Daoy (cell line): Measurements from ENCODE around the gene AK5. TPM values are rescaled to one million over a fixed set of nuclear protein-coding genes. Genes with fewer than 3 reads are reported as not detected.

ENCODE experiments used
- DNase-seq: peaks from one replicate; pipeline ENCODE4 v3.0.0-alpha.2; 2015; ENCODE audit warnings: low read depth
- total RNA-seq: library from RNA; depleted of rRNA; stranded (reverse); fragments of >200 nt; shearing (Covaris generic); gene quantifications from 2 replicates; pipeline ENCODE4 v1.2.3, GENCODE V29; 2014

The AK5 gene
- total RNA-seq, 1 experiment from 2014 or later: 38.6 TPM

GRCh38 chr1:77540501-77541161 lies 258.8 kb downstream of the AK5 start:
- DNase-seq: peak; percentile 94

GRCh38 chr1:77541162-77541545 lies 259.3 kb downstream of the AK5 start:
- DNase-seq: no peak

GRCh38 chr1:77542813-77543420 lies 261.1 kb downstream of the AK5 start:
- DNase-seq: no peak

- DNase-seq: peak; percentile 43
These were observed 262.1 kb downstream of the AK5 start for GRCh38 chr1:77543822-77544448.

DNA sequence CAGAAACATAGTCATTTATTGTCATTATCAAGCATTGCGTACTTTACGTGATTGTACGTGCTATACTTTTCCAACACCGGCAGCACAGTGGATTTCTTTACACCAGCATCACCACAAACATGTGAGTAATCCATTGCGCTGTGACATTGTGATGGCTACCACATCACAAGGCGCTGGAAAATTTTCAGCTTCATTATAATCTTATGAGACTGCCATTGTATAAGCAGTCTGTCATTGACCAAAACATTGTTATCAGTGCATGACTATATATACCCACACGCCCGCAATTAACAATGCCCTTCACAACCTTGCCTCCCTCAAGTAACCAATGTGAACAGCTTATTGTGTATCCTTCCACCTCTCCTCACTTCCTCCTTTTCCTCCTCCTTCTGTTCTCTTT lies 263.0 kb downstream of the AK5 start:
- DNase-seq: peak; percentile 44

- DNase-seq: peak; percentile 76
These were observed 264.2 kb downstream of the AK5 start for GRCh38 chr1:77545970-77546369.

- no peak for DNase-seq
These were observed 265.1 kb downstream of the AK5 start for GRCh38 chr1:77546890-77547289.

- no peak for DNase-seq
These were observed 266.5 kb downstream of the AK5 start for GRCh38 chr1:77548285-77548684.

- no peak for DNase-seq
These were observed 268.3 kb downstream of the AK5 start for GRCh38 chr1:77550135-77550534.

DNA sequence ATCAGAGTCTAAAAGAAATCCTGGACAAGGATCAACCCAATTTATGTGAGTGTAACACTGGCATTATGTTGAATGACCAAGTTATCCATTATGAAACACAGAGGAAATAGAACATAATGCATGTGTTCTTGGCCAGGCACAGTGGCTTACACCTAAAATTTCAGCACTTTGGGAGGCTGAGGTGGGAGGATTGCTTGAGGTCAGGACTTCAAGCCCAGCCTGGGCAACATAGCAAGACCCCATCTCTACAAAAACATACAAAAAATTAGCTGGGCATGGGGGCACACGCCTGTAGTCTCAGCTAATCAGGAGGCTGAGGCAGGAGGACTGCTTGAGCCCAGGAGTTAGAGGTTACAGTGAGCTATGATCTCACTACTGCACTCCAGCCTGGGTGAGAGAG lies 270.8 kb downstream of the AK5 start:
- no peak for DNase-seq

DNA sequence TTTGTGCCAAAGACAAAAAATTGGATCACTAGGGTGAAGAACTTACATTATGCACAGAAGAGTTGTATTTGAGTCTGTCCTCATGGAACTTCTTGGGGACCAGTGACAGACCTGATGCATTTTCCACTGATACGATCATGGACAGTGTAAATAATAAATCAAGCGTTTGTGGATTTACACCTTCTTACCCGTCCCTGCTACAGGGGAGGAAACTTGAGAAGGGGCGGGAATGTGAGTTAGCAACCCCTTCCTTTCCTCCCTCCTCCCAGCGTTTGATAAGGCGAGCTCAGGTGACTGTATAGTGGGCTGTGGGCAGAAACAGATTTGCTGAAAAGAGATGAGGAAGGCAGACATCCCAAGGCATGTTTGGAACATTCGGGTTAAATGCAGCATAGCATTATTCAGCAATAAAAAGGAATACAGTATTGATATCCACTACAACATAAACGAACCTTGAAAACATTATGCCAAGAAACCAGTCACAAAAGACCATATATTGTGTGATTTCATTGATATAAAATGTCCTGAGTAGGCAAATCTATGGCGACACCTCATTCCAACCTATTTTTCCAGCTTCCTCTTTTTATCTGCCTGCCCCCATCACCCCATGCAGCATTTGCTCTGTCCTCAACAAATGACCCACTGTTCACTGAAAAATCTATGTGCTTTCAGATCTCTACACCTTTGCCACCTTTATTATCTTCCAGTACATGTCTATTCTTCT lies 271.9 kb downstream of the AK5 start:
- DNase-seq: no peak

DNA sequence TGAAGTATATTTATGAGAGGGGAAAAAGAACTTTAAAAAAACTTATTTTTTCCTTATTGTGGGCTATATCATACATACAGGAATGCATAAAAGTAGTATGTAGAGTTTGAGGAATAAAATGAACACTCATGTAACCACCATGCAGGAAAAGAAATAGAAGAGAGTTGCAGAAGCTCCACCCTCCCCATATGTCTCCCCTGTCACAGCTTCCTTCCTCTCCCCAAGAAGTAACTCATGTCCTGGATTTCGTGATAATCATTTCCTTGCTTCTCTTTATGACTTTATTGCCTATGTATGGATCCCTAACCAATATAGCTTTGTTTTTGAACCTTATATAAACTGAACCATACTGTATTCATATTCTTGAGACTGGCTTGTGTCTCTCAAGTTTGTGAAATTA lies 274.2 kb downstream of the AK5 start:
- no peak for DNase-seq

DNA sequence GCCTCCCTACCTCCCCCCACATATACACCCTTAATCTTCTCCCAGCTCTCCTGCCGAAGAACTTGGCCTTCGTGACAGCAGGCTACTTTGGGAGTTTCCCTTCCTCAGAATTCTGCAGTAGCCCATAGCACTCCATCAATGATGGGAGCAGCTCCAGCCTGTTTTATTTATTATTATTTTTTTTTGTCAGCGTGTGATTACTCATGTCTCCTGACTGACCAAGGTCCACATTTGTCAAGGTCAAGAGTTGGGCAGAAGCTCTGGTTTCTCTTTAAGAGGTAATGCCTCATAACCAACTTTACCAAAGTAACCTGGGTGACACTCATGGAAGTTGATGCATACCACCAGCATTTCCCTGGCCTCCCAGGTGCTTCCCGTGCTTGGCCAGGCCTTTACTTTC lies 275.2 kb downstream of the AK5 start:
- no peak for DNase-seq

DNA sequence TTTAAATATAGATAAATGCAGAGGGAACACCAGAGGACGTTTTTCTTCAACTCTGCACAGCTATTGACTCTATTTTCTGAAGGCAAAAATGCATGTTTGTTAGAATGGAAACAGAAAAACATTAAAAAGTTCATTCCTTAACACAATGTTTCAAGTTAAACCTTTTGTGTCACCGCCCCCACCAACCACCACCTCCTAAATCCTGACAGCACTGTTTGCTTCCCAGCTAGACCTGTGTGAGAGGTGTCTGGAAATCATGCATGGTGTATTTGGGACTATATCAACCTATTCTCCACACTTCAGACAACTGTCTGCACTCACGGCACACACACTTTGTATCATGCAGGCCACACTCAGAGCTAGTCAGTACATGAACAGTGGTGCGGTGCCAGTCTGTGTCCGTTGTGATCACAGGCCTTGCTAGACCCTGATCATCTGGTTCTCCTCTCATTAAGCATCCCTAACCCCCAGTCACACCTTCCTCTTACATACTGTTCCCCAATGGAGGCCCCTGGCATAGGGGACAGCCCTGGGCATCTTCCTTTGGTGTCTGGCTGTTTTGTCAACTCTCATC lies 276.9 kb downstream of the AK5 start:
- no peak for DNase-seq

GRCh38 chr1:77560741-77561140 lies 278.9 kb downstream of the AK5 start:
- no peak for DNase-seq

DNA sequence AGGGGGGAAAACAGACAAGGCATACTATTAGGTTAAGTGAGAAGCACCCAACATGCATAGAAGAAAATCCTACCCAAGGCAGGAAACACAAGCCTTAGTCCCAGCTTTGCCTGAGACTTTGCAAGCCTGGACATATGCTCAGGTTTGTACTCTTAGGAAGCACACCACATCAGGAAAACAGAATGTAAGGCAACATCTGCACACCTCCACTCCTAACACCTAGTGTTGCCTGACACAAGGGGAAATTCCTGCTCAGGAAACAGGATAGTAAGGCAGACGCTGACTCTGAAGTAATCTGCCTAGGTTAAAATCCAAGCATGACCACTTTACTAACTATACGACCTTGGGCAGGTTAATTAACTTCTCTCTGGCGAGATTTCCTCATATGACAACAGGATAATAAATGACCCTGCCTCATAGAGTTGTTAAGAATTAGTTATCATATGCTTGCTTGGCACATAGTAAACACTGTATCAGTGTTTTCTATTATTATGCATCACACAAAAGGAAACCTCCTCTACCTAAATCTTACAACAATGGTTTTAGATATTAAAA lies 280.9 kb downstream of the AK5 start:
- no peak for DNase-seq

DNA sequence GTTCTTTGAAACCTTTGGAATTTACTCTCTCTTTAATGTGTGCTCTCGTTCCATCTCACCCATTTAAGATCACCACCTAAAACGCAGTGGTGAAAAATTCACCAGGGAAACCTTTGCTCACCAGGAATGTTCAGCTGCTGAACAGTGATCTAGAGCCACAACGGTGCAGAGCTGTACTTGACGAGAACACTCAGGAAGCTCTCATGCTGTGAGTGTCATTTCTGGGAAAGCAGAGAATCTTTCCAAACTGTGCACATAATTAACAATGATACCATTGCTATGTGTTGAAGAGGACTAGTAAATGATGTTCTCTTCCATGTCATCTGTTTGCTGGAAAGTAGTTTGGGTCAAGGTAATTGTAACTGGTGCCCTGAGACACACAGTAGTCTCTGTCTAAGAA lies 283.5 kb downstream of the AK5 start:
- no peak for DNase-seq

- no peak for DNase-seq
These were observed 289.8 kb downstream of the AK5 start for GRCh38 chr1:77571642-77572041.

DNA sequence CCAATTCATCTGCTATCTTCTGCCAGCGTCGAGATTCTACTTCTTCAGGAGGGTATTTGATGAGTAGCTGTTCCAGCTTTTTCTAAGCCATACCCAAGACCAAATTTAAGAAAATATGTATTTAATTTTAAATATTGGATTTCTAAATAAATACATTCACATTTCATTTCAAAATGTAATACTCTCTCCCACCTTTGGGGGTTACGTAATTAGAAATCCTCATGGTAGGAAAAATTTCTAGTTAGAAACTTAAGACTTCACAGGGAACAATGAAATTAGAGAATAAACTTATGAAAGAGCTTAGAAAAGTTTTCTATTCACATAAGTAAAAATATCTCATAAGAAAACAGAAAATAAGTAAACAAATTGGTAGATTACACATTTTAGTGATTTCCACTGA lies 297.7 kb downstream of the AK5 start:
- DNase-seq: no peak

DNA sequence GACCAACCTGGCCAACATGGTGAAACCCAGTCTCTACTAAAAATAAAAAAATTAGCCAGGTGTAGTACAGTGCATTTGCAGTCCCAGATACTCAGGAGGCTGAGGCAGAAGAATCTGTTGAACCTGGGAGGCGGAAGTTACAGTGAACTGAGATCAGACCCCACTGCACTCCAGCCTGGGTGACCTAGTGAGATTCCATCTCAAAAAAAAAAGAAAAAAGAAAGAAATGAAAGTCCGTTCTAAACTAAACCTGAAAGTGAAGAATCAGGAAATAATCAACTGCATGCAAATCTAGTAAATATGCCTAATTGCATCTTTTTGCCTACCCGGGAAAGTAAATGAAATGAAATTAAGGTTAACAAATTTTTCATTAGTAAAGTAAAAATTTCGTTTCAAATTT lies 301.1 kb downstream of the AK5 start:
- DNase-seq: no peak

GRCh38 chr1:77583483-77583882 lies 301.7 kb downstream of the AK5 start:
- no peak for DNase-seq

DNA sequence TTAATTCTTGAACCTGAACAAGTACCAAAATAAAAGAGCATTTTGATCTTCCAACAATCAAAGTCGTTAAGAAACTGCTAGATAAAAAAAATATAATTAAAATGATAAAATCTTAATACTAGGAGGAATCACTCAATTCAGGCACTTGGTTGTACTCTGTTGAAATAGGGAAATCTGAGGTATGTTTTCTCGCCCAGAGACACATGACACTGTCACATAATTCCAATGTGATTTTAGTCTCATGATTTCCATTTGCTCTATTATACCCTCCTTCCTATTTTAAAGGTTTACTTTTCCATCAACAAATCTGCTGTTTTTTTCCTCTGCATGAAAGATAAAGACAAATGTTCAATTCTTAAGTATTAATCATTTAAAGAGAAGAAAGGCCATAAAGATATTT lies 303.1 kb downstream of the AK5 start:
- no peak for DNase-seq
